Heart right ventricle (tissue), 16 donors: Measurements from ENCODE around the gene TTLL9. TPM values are rescaled to one million over a fixed set of nuclear protein-coding genes. Genes with fewer than 3 reads are reported as not detected.
"Not testable (repeated sequence)": the region's sequence is repeated elsewhere in the genome, so short reads cannot be mapped to it uniquely, and the experiment has no call there.

Source experiments
- ATAC-seq, 8 donors: fragments of 200-7000 bp; cut with Tn5 transposase; one replicate each; pipeline ENCODE4 v1.9.1; 2020; ENCODE audit warnings: mild to moderate bottlenecking in 8 of 8, moderate library complexity in 8 of 8, moderate number of reproducible peaks in 1 of 8
- DNase-seq, 2 donors: peaks; one replicate each; pipeline ENCODE4 v3.0.0-alpha.2; 2020
- H3K27ac ChIP-seq, 10 donors: fragments of 200-600 bp; sonication (generic) in 2 of 10; one replicate each; pipeline versions ENCODE4 v1.5.0 to v1.8.0; 2020 to 2022; ENCODE audit warnings: mild to moderate bottlenecking in 3 of 10
- H3K27me3 ChIP-seq, 7 donors: fragments of 200-600 bp; one replicate each; pipeline ENCODE4 v1.8.0; 2021 to 2022; ENCODE audit warnings: mild to moderate bottlenecking in 2 of 7
- H3K36me3 ChIP-seq, 9 donors: fragments of 200-600 bp; sonication (generic) in 1 of 9; one replicate each; pipeline versions ENCODE4 v1.5.0 to v1.8.0; 2020 to 2022; ENCODE audit warnings: mild to moderate bottlenecking in 2 of 9
- H3K4me1 ChIP-seq, 9 donors: fragments of 200-600 bp; sonication (generic) in 1 of 9; one replicate each; pipeline versions ENCODE4 v1.5.0 to v1.8.0; 2020 to 2022; ENCODE audit warnings: mild to moderate bottlenecking in 4 of 9
- H3K4me3 ChIP-seq, 10 donors: fragments of 200-600 bp; sonication (generic) in 2 of 10; one replicate each; pipeline versions ENCODE4 v1.5.0 to v1.8.0; 2020 to 2022; ENCODE audit warnings: mild to moderate bottlenecking in 7 of 10, moderate library complexity in 2 of 10
- H3K9me3 ChIP-seq, 11 donors: fragments of 200-600 bp in 10 of 11; sonication (generic) in 2 of 11; one replicate each; pipeline versions ENCODE4 v1.5.0 to v1.8.0; 2013 to 2022; ENCODE audit warnings: mild to moderate bottlenecking in 2 of 11, control low read depth in 1 of 11, moderate library complexity in 1 of 11
- CTCF ChIP-seq, 9 donors: fragments of 200-600 bp; sonication (generic) in 2 of 9; IDR thresholded peaks; one replicate each; pipeline versions ENCODE4 v1.5.0 to v1.8.0; 2021 to 2022; ENCODE audit warnings: antibody characterized with exemption in 9 of 9, mild to moderate bottlenecking in 5 of 9, moderate library complexity in 1 of 9
- WGBS, 2 donors: extraction: QIAGEN DNeasy Blood & Tissue Kit; methylation state at CpG; one replicate each; pipeline ENCODE4 v1.1.7; 2013; ENCODE audit warnings: inconsistent platforms in 1 of 2; 5-methylcytosine and 5-hydroxymethylcytosine counted together
- intact Hi-C, 10 donors: fragments of 100-400 bp; cut with DNase I; formaldehyde crosslinking; loops; one replicate each; pipeline versions ENCODE4 v1.11.1 to v1.14.2; 2022
- polyA plus RNA-seq, 2 donors: library from polyadenylated mRNA; stranded (reverse); fragments of 200-250 nt; gene quantifications; one replicate each; pipeline ENCODE4 v1.2.3, GENCODE V29; 2013
- total RNA-seq, 10 donors: library from RNA; stranded (reverse); fragmentation: NEBNext Ultra II Directional in 3 of 10; extraction: Animal tissue kit (Norgen Biotek cat#: 25700) in 3 of 10; gene quantifications; one replicate each; pipeline versions ENCODE4 v1.2.1 to v1.2.4, GENCODE V29; 2021 to 2023
- donor health status: Arrhythmogenic right ventricular cardiomyopathy.
- donor health status: ischemic (EF 13 %, LVEDD 7.1; RV severe dilation, severe dysfunction).
- donor health status: healthy with polysubstance abuse.
- donor health status: DM: no; HTN: yes; CAD: no.
- donor health status: DM: no; HTN: no; CAD: no.
- donor health status: ischemic (EF 25% LVEDD 6.9; RV normal size, moderate dysfunction).
- donor health status: ischemic (EF 25% LVEDD 5.7; RV mildly dilated, moderate dysfunction).
- donor health status: healthy.
- donor health status: DM: yes; HTN: yes; CAD: no.
- donor health status: Ischemic cardiomyopathy.
- donor health status: ischemic (EF 35%, LVEDD 5.7; RV mildly dilated, moderate dysfunction).
- donor health status: nonischemic (EF 11% LVEDD 7.7; RV severe dilation, severe dysfunction).
- donor health status: DM: yes; HTN: yes; CAD: no.
- donor health status: PGD.
- donor health status: ischemic (EF 29% LVEDD 5.4; RV normal size, mild dysfunction).
- donor health status: nonischemic (EF 23%, LVEDD 6.1; RV moderate dilation, normal function).

TTLL9 gene
- total and polyA plus RNA-seq, 12 donors = 0.03 to 0.15 (median 0.07) TPM; not detected in 9

DNA sequence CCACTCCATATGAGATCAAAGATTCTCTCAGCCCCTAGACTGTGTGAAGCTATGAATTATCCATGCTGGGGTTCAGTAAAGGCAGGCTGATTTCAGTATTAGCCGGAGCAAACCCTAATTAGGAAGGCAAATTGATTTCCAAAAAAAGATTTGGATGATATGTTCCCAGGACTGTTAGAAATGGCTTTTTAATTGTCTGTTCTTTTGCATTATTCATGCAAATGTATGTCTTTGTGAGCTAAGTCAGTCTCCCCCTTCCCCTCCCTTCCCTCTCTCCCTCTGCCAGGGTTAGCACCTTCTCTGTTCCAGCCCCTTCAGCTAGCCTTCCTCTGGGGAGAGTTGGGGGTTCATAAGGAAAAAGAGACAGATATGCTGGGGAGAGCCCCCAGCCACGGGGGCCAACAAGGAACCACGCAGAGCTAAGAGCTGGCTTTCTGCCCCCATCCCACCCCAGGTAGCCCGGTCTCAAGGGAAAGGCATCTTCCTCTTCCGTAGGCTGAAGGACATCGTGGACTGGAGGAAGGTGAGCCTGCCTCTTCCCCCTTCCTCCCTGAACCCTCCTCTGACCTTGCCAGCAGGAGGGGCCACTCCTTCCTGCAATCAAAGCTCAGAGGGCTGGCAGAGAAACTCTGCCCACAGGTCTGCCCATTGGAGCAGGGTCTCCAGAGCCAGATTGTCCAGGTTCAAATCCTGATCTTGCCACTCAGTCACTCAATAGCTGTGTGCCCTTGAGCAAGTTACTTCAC is 49.1 kb downstream of the TTLL9 start:
- intact Hi-C loops = no loop called here

GRCh38 chr20:31920275-31920855 is 49.9 kb downstream of the TTLL9 start:
- H3K4me3 ChIP-seq = no peak overlapping the region
- H3K9me3 ChIP-seq = no peaks in the 10 kb centered on the region
- no peak for ATAC-seq
- DNase-seq = no peak
- no peak overlapping the region for H3K27ac ChIP-seq
- H3K27me3 ChIP-seq = peaks cover 0 to 22% (median 6%) of the 10 kb centered on the region in 7 donors
- intact Hi-C loops = no loop called here
- H3K4me1 ChIP-seq = peaks cover 0 to 10% (median 0%) of the 10 kb centered on the region in 9 donors
- TF ChIP-seq CTCF (IDR thresholded peaks at IDR 0.05) = no peak
- no peaks in the 10 kb centered on the region for H3K36me3 ChIP-seq
- 69 to 70% methylated on average over 11 of the region's 11 CpGs for WGBS, 2 donors

More for the DNA sequence above, 49.1 kb downstream of the TTLL9 start:
- no peak for ATAC-seq
- H3K4me3 ChIP-seq = no peak overlapping the region
- H3K36me3 ChIP-seq = no peaks in the 10 kb centered on the region
- H3K27ac ChIP-seq = no peak overlapping the region
- H3K27me3 ChIP-seq = peaks cover 0 to 22% (median 6%) of the 10 kb centered on the region in 7 donors
- WGBS, 2 donors = 45 to 50% methylated on average over 6 of the region's 6 CpGs
- no peak for DNase-seq
- TF ChIP-seq CTCF (IDR thresholded peaks at IDR 0.05) = no peak
- no peaks in the 10 kb centered on the region for H3K9me3 ChIP-seq
- H3K4me1 ChIP-seq = peaks cover 0 to 10% (median 0%) of the 10 kb centered on the region in 9 donors

DNA sequence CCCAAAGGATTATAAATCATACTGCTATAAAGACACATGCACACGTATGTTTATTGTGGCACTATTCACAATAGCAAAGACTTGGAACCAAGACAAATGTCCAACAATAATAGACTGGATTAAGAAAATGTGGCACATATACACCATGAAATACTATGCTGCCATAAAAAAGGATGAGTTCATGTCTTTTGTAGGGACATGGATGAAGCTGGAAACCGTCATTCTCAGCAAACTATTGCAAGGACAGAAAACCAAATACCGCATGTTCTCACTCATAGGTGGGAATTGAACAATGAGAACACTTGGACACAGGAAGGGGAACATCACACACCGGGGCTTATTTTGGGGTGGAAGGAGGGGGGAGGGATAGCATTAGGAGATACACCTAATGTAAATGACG is 51.0 kb downstream of the TTLL9 start:
- H3K36me3 ChIP-seq, intact Hi-C loops, ATAC-seq, H3K9me3 ChIP-seq, H3K4me1 ChIP-seq, DNase-seq, H3K27ac ChIP-seq, H3K4me3 ChIP-seq: not testable (repeated sequence)
- WGBS, 2 donors = 86 to 90% methylated on average over 5 of the region's 5 CpGs
- H3K27me3 ChIP-seq = peaks cover 0 to 22% (median 6%) of the 10 kb centered on the region in 7 donors

DNA sequence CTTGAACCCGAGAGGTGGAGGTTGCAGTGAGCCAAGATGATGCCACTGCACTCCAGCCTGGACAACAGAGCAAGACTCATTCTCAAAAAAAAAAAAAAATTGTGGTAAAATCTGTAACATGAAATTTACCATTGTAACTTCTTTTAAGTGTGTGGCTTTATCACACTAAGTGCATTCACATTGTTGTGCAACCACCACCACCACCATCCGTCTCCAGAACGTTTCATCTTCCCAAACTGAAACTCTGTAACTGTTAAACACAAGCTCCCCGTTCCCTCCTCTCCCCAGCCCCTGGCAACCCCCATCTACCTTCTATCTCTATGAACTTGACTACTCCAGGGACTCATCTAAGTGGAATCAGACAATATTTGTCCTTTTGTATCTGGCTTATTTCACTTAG is 51.7 kb downstream of the TTLL9 start:
- H3K36me3 ChIP-seq = no peaks in the 10 kb centered on the region
- intact Hi-C loops = no loop called here
- H3K4me1 ChIP-seq = peaks cover 0 to 10% (median 0%) of the 10 kb centered on the region in 9 donors
- no peak for TF ChIP-seq CTCF (IDR thresholded peaks at IDR 0.05)
- WGBS, 2 donors = 76 to 78% methylated on average over 4 of the region's 4 CpGs
- no peaks in the 10 kb centered on the region for H3K9me3 ChIP-seq
- DNase-seq (no peak), ATAC-seq (no peak)
- H3K4me3 ChIP-seq = no peak overlapping the region
- H3K27ac ChIP-seq = no peak overlapping the region
- H3K27me3 ChIP-seq = peaks cover 0 to 22% (median 4%) of the 10 kb centered on the region in 7 donors

- no peaks in the 10 kb centered on the region for H3K9me3 ChIP-seq
- H3K27me3 ChIP-seq = peaks cover 0 to 22% (median 2%) of the 10 kb centered on the region in 7 donors
- 90 to 91% methylated on average over 4 of the region's 4 CpGs for WGBS, 2 donors
- H3K27ac ChIP-seq = no peak overlapping the region
- H3K4me1 ChIP-seq = peaks cover 0 to 9% (median 0%) of the 10 kb centered on the region in 9 donors
- no peak overlapping the region for H3K4me3 ChIP-seq
- no peak for TF ChIP-seq CTCF (IDR thresholded peaks at IDR 0.05)
- no peaks in the 10 kb centered on the region for H3K36me3 ChIP-seq
- DNase-seq (no peak), ATAC-seq (no peak)
- intact Hi-C loops = no loop called here
These were observed 52.2 kb downstream of the TTLL9 start for GRCh38 chr20:31922588-31922987.
